PFSK-1 (cell line): ENCODE results near the gene S100A2.

ENCODE experiments used
- POLR2AphosphoS5 ChIP-seq: IDR thresholded peaks from 2 replicates; pipeline ENCODE4 v1.6.1; 2012; ENCODE audit warnings: low read depth, mild to moderate bottlenecking, control low read depth, low read length, moderate library complexity
- SIN3A ChIP-seq: IDR thresholded peaks from 2 replicates; pipeline ENCODE4 v1.6.1; 2012; ENCODE audit warnings: mild to moderate bottlenecking, low read length, moderate library complexity, borderline replicate concordance; ENCODE audit not compliant: insufficient read depth

DNA sequence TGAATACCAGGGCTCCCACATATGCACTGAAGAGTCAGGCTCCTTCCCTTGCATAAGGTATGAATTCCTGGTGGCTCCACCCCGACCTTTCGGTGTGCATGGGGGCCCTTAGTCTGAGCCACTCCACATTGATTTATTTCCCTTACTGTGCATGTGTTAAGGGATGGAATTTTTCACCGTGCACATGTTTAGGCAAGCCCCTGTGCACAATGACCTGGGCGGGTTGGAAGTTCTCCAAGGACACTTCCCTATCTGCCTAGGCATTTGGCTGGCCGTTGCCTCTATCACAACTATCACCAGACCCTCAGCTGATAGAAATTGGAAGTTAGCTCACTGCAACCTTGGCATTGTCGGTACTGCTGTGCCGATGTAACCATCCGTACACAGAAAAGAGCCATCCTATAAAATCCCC lies 39.5 kb downstream of the S100A2 start:
- TF ChIP-seq SIN3A (no peak), POLR2AphosphoS5 (no peak)
